22Rv1 (cell line): ENCODE data around the gene MBNL2.

Experiments
- H3K27ac ChIP-seq: fragments of 450-650 bp; 2 replicates; pipeline ENCODE4 v1.5.1; 2017
- ZFX ChIP-seq: fragments of 450-650 bp; IDR thresholded peaks from 2 replicates; pipeline ENCODE4 v1.6.1; 2017; ENCODE audit warnings: antibody characterized with exemption, borderline replicate concordance
- TF ChIP-seq, protein P1 (sequence below): fragments of 450-650 bp; IDR thresholded peaks from 2 replicates; pipeline ENCODE4 v1.5.1; 2017; ENCODE audit warnings: mild to moderate bottlenecking

MBNL2 gene

DNA sequence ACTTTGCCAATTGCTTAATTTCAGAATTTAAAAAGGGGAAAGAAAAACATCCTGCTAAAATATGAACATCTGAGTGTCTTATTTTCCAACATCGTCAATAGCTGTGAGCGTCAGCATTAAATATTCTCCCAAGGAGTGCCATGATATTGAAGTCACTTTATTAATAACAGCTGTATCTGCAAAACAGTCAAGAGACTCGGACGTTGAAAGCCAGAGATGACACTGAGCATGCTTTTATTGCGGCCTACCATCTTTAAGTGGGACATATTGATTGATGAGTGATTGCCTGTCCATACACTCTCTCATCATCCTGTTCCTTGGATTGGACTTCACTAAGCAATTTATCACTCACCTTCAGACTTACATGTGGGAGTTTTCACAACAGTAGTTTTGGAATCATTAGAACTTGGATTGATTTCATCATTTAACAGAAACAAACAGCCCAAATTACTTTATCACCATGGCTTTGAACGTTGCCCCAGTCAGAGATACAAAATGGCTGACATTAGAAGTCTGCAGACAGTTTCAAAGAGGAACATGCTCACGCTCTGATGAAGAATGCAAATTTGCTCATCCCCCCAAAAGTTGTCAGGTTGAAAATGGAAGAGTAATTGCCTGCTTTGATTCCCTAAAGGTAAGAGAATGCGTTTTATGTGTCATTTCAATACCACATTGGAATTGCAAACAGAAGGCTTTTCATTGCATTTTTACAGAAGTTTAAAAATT, 53.8 kb downstream of the MBNL2 start:
- TF ChIP-seq, protein P1, sequence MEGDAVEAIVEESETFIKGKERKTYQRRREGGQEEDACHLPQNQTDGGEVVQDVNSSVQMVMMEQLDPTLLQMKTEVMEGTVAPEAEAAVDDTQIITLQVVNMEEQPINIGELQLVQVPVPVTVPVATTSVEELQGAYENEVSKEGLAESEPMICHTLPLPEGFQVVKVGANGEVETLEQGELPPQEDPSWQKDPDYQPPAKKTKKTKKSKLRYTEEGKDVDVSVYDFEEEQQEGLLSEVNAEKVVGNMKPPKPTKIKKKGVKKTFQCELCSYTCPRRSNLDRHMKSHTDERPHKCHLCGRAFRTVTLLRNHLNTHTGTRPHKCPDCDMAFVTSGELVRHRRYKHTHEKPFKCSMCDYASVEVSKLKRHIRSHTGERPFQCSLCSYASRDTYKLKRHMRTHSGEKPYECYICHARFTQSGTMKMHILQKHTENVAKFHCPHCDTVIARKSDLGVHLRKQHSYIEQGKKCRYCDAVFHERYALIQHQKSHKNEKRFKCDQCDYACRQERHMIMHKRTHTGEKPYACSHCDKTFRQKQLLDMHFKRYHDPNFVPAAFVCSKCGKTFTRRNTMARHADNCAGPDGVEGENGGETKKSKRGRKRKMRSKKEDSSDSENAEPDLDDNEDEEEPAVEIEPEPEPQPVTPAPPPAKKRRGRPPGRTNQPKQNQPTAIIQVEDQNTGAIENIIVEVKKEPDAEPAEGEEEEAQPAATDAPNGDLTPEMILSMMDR, result no peak
- no peak for TF ChIP-seq ZFX
- H3K27ac ChIP-seq, result no peak overlapping the region

DNA sequence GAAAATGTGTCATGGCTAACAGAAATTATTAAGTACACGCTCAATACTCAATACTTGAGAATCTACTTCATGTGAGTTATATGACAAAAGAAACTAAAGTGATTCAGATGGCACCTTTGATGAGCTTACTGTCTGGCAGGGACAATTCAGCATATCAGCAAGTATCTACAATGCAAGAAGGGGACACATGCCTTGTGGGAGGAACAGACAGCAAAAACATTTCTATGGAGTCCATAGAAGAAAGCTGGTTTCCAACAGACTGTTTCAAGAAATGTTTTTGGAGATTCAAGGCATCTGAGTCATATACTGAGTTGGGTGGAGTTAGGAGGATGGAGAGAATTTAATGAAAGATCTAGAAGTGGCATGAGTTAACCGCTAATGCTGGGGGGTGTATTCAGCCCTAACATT, 54.7 kb downstream of the MBNL2 start:
- no peak overlapping the region for H3K27ac ChIP-seq
- TF ChIP-seq, protein P1, result no peak
- no peak for TF ChIP-seq ZFX

DNA sequence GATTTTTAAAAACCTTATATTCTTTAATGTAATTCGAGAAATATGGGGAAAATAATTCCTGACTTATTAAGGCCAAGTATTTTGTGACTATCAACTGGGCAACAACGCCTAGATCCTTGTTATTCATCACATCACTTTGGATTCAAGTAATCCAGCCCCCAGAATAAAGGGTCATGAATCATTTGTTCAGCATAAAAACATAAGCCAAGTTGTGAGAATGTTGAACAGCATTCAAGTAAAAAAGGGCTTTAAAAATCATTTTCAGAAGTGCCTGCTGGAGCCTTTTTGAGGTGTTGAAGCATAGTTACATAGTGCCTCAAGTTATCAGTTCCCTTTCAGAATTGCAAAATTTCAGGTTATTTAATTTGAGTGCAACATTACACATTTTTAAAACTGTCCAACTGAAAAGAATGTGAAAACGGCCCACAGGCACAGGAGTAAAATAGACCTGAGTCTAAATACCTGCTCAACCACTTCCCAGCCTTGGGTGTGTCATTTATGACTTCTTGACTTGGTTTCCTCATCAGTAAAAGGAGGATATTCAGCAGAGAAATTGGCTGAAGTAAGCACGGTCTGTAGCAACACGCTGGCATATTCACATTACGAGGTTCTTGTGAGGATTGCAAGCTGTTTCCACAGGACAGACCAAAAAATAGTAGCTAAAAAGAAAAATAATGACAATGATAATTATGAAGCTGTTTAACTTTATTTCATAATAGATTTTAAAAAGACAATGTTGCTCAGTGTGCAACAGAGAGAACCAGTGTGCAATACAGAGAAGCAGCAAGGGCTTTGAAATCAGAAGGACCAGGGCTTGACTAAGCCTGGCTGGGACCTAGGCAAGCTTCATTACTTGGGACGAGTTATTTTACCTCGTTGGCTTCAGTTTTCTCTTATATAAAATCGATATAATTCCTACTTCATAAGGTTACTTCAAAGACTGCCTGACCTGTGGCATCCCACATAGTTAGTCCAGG, 56.6 kb downstream of the MBNL2 start:
- no peak overlapping the region for H3K27ac ChIP-seq
- no peak for TF ChIP-seq ZFX
- TF ChIP-seq, protein P1, result no peak

GRCh38 chr13:97279913-97280312, 57.8 kb downstream of the MBNL2 start:
- no peak overlapping the region for H3K27ac ChIP-seq

GRCh38 chr13:97280478-97280877, 58.3 kb downstream of the MBNL2 start:
- H3K27ac ChIP-seq, result no peak overlapping the region
- TF ChIP-seq, protein P1, result no peak
- TF ChIP-seq ZFX, result no peak

More at GRCh38 chr13:97279913-97280312, 57.8 kb downstream of the MBNL2 start:
- TF ChIP-seq, protein P1, result no peak
- no peak for TF ChIP-seq ZFX

GRCh38 chr13:97281028-97281427, 58.9 kb downstream of the MBNL2 start:
- no peak overlapping the region for H3K27ac ChIP-seq
- TF ChIP-seq, protein P1, result no peak
- no peak for TF ChIP-seq ZFX
